ENCODE data around the gene WNT7B. TPM values are rescaled to one million over a fixed set of nuclear protein-coding genes. Genes with fewer than 3 reads are reported as not detected.

The WNT7B gene
- total and polyA plus RNA-seq, 10 of the 15 experiments (the other 5 are each of a cell fraction or from before 2014, with no cell fraction given), result 0.12 TPM; not detected in 9

- RAD21 ChIA-PET (ENCODE audit: unreplicated experiment), result no interaction called here
- no peak overlapping the region for H2AFZ ChIP-seq (ENCODE audit: control insufficient read depth, low read depth, low read length)
- FAIRE-seq, result no peak
- under 1% methylated on average over 57 of the region's 94 CpGs for WGBS (ENCODE audit: insufficient coverage, insufficient replicate concordance, low lambda C conversion rate, missing lambda C conversion rate)
- intact Hi-C loops (cut with micrococcal nuclease; ENCODE audit: unreplicated experiment) (no loop called here), in situ Hi-C loops (cut with MboI) (no loop called here)
- no peak for ATAC-seq
- POLR2A ChIA-PET, result interaction anchor here (0.6 kb wide), 1 partner anchor 400 kb away, joined by 4 read pairs; no protein-coding TSS in a partner anchor
- SMC1A ChIA-PET (ENCODE audit: uncharacterized antibody, unreplicated experiment), result no interaction called here
- H3K4me2 ChIP-seq (ENCODE audit: control insufficient read depth, insufficient read depth), result peak overlapping the region; percentile 48; the same call in 1 of the 2 replicates
- H3K36me3 ChIP-seq (ENCODE audit: control insufficient read depth in 2 of 2, insufficient read depth in 2 of 2, low read length in 1 of 2), result no peaks in the 10 kb centered on the region
- CTCF ChIA-PET, result interaction anchor here (0.9 kb wide), 1 partner anchor 113 kb away, joined by 3 read pairs; no protein-coding TSS in a partner anchor
- no peak overlapping the region for H3K9ac ChIP-seq (ENCODE audit: control insufficient read depth, insufficient read depth, low read length)
- H3K27ac ChIP-seq (ENCODE audit: control insufficient read depth, insufficient read depth), result no peak overlapping the region
- TF ChIP-seq SIN3A (IDR thresholded peaks at IDR 0.05; ENCODE audit: low read depth, low read length), result no peak
- TF ChIP-seq POLR2AphosphoS5 (IDR thresholded peaks at IDR 0.05; ENCODE audit: low read length), result no peak
- no peak for TF ChIP-seq ZNF274 (IDR thresholded peaks at IDR 0.05; ENCODE audit: insufficient read depth, insufficient read length)
- TF ChIP-seq GABPA (IDR thresholded peaks at IDR 0.05; ENCODE audit: low read depth), result no peak
- TF ChIP-seq ZNF622 (IDR thresholded peaks at IDR 0.05), result no peak
- DNase-seq (ENCODE audit: low read depth, low spot score), result no peak
- H3K4me1 ChIP-seq (ENCODE audit: control insufficient read depth, insufficient read depth, low read length), result peaks cover 3% of the 10 kb centered on the region
- no peaks in the 10 kb centered on the region for H4K20me1 ChIP-seq (ENCODE audit: control insufficient read depth, insufficient read depth)
- no peaks in the 10 kb centered on the region for H3K79me2 ChIP-seq (ENCODE audit: control insufficient read depth, insufficient read depth, low read length)
- no peak overlapping the region for H3K4me3 ChIP-seq
- no peaks in the 10 kb centered on the region for H3K9me3 ChIP-seq (replicated peaks; ENCODE audit: control insufficient read depth, insufficient read depth, low read length)
- BruUV-seq (replicated peaks), result no TSS peak
- peaks cover 7 to 22% of the 10 kb centered on the region in 2 experiments; a peak in 3 of 4 replicates for H3K27me3 ChIP-seq (replicated peaks in 1 of 2; ENCODE audit: control insufficient read depth in 2 of 2, insufficient read depth in 2 of 2, low read length in 1 of 2)
These were observed 534 bp downstream of the WNT7B start for GRCh38 chr22:45976254-45977002.
